ENCODE measurements around the gene SMG6. TPM values are rescaled to one million over a fixed set of nuclear protein-coding genes. Genes with fewer than 3 reads are reported as not detected.

Gene SMG6
- total RNA-seq, 1 donor from 2014 or later = 39.7 TPM

DNA sequence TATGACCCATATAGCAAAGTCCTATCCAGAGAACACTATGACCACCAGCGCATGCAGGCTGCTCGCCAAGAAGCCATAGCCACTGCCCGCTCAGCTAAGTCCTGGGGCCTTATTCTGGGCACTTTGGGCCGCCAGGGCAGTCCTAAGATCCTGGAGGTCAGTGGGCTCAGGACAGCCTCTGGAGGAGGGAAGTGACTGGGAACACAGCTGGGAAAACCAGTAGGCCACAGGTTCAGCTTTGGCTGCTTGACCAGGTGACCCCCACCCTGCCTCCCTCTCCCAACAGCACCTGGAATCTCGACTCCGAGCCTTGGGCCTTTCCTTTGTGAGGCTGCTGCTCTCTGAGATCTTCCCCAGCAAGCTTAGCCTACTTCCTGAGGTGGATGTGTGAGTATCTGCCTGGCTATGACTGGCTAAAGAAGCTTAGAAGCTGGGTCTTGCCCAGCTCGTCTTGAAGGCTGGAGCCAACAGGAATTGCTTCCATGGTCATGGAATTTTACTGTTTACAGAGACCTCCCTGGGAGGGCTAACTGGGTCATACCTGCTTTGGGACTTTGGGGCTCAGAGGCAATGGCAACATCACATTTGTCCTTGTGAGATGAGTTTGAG lies 263.3 kb downstream of the SMG6 start:
- peaks cover 11% of the 10 kb centered on the region for H3K36me3 ChIP-seq (ENCODE audit: insufficient read depth, low read length)
- no peak for DNase-seq (ENCODE audit: low read depth)
- Mint-ChIP-seq H3K4me3 (ENCODE audit: unreplicated experiment) (peak overlapping the region; percentile 71), H3K27me3 (ENCODE audit: low read depth, unreplicated experiment) (no peaks in the 10 kb centered on the region), H3K36me3 (ENCODE audit: low read depth, unreplicated experiment) (peaks cover 22% of the 10 kb centered on the region), H3K9me3 (ENCODE audit: unreplicated experiment) (no peaks in the 10 kb centered on the region), H3K27ac (ENCODE audit: unreplicated experiment) (peak overlapping the region; percentile 69), H3K4me1 (ENCODE audit: low read depth, unreplicated experiment) (peaks cover 6% of the 10 kb centered on the region)
- no peak overlapping the region for H3K4me3 ChIP-seq (ENCODE audit: insufficient read depth, low read depth, low read length)
- H3K79me2 ChIP-seq (ENCODE audit: insufficient read depth, low read length) = peaks cover 30% of the 10 kb centered on the region
- no peaks in the 10 kb centered on the region for H3K27me3 ChIP-seq (ENCODE audit: insufficient read depth, low read length)
- peaks cover 21% of the 10 kb centered on the region for H4K20me1 ChIP-seq (ENCODE audit: insufficient read depth, low read length)
- H3K27ac ChIP-seq (ENCODE audit: low read depth, low read length) = no peak overlapping the region
- FAIRE-seq = no peak
- no peak for TF ChIP-seq CTCF (IDR thresholded peaks at IDR 0.05; ENCODE audit: insufficient read depth, low read depth, low read length)
- no peak for TF ChIP-seq EZH2 (IDR thresholded peaks at IDR 0.05; ENCODE audit: insufficient read depth, low read length)
- peaks cover 33% of the 10 kb centered on the region for H3K4me1 ChIP-seq (ENCODE audit: insufficient read depth, low read length)
- H3K4me2 ChIP-seq (ENCODE audit: low read length) = no peak overlapping the region
- no peak overlapping the region for H2AFZ ChIP-seq (ENCODE audit: low read depth, low read length)
- no peaks in the 10 kb centered on the region for H3K9me3 ChIP-seq (ENCODE audit: insufficient read depth, low read depth, low read length)
- H3K9ac ChIP-seq (ENCODE audit: low read length) = no peak overlapping the region

DNA sequence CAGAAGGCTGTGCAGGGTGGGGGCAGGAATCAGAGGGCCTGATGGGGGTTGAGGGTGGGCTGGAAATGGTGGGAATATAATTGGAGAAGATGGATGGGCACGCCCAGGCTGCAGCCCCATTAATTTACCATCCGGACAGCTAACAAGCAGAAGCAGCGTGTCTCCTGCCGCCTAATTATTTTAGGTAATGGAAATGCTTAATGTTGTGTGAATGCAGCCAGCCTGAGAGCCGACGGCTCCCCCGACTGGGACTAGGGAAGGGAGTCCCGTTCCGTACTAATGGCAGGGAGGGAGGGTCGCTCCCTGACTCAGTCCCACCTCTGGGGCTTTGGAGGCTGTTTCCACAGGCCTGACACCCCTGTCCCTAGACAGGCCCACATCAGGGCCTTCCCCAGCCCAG lies 266.4 kb downstream of the SMG6 start:
- peaks cover 5% of the 10 kb centered on the region for H3K79me2 ChIP-seq (ENCODE audit: insufficient read depth, low read length)
- H3K4me1 ChIP-seq (ENCODE audit: insufficient read depth, low read length) = peaks cover 11% of the 10 kb centered on the region
- no peak overlapping the region for H2AFZ ChIP-seq (ENCODE audit: low read depth, low read length)
- H3K27ac ChIP-seq (ENCODE audit: low read depth, low read length) = no peak overlapping the region
- no peak overlapping the region for H3K4me2 ChIP-seq (ENCODE audit: low read length)
- no peaks in the 10 kb centered on the region for H3K9me3 Mint-ChIP-seq (ENCODE audit: unreplicated experiment)
- H3K27ac Mint-ChIP-seq (ENCODE audit: unreplicated experiment) = no peak overlapping the region
- H3K9me3 ChIP-seq (ENCODE audit: insufficient read depth, low read depth, low read length) = no peaks in the 10 kb centered on the region
- H3K27me3 ChIP-seq (ENCODE audit: insufficient read depth, low read length) = no peaks in the 10 kb centered on the region
- H3K4me3 Mint-ChIP-seq (ENCODE audit: unreplicated experiment) = no peak overlapping the region
- no peaks in the 10 kb centered on the region for H3K27me3 Mint-ChIP-seq (ENCODE audit: low read depth, unreplicated experiment)
- DNase-seq (ENCODE audit: low read depth) (no peak), FAIRE-seq (no peak)
- peaks cover 8% of the 10 kb centered on the region for H3K36me3 ChIP-seq (ENCODE audit: insufficient read depth, low read length)
- H3K4me3 ChIP-seq (ENCODE audit: insufficient read depth, low read depth, low read length) = no peak overlapping the region
- H3K4me1 Mint-ChIP-seq (ENCODE audit: low read depth, unreplicated experiment) = peaks cover 7% of the 10 kb centered on the region
- peaks cover 16% of the 10 kb centered on the region for H3K36me3 Mint-ChIP-seq (ENCODE audit: low read depth, unreplicated experiment)
- H4K20me1 ChIP-seq (ENCODE audit: insufficient read depth, low read length) = peaks cover 4% of the 10 kb centered on the region
- TF ChIP-seq CTCF (IDR thresholded peaks at IDR 0.05; ENCODE audit: insufficient read depth, low read depth, low read length) = no peak
- no peak for TF ChIP-seq EZH2 (IDR thresholded peaks at IDR 0.05; ENCODE audit: insufficient read depth, low read length)
- no peak overlapping the region for H3K9ac ChIP-seq (ENCODE audit: low read length)

All from astrocyte (in vitro differentiated cells and primary cell).